Lung (tissue), 12 donors: ENCODE measurements around the gene OSTN. TPM values are rescaled to one million over a fixed set of nuclear protein-coding genes. Genes with fewer than 3 reads are reported as not detected.

ENCODE experiments used
- ATAC-seq: fragments of 200-7000 bp; cut with Tn5 transposase; one replicate; pipeline ENCODE4 v1.9.1; 2020; ENCODE audit warnings: moderate number of reproducible peaks; ENCODE audit not compliant: insufficient read depth, low FRiP score
- DNase-seq, 3 donors: peaks; one replicate each; pipeline ENCODE4 v3.0.0-alpha.2; 2013 to 2017
- H3K27ac ChIP-seq, 2 donors: one replicate each; pipeline ENCODE4 v1.5.1; 2013; ENCODE audit warnings: mild to moderate bottlenecking in 2 of 2, moderate library complexity in 2 of 2, control low read depth in 1 of 2, inconsistent platforms in 1 of 2, low read depth in 1 of 2, low read length in 1 of 2
- H3K27me3 ChIP-seq, 3 donors: one replicate each; pipeline ENCODE4 v1.5.1; 2013; ENCODE audit warnings: low read length in 2 of 3; ENCODE audit not compliant: control insufficient read depth in 3 of 3, insufficient read depth in 3 of 3
- H3K36me3 ChIP-seq, 4 donors: one replicate each; pipeline ENCODE4 v1.5.1; 2013; ENCODE audit warnings: low read length in 4 of 4, mild to moderate bottlenecking in 1 of 4, moderate library complexity in 1 of 4; ENCODE audit not compliant: control insufficient read depth in 4 of 4, insufficient read depth in 4 of 4
- H3K4me1 ChIP-seq, 5 donors: one replicate each; pipeline ENCODE4 v1.5.1; 2013; ENCODE audit warnings: low read length in 5 of 5, mild to moderate bottlenecking in 2 of 5, moderate library complexity in 1 of 5; ENCODE audit not compliant: control insufficient read depth in 5 of 5, insufficient read depth in 5 of 5
- H3K4me3 ChIP-seq: one replicate; pipeline ENCODE4 v1.5.1; 2013; ENCODE audit warnings: mild to moderate bottlenecking, control low read depth, moderate library complexity
- H3K9ac ChIP-seq, 2 donors: one replicate each; pipeline ENCODE4 v1.5.1; 2013; ENCODE audit warnings: low read length in 2 of 2, control low read depth in 1 of 2; ENCODE audit not compliant: insufficient read depth in 1 of 2
- H3K9me3 ChIP-seq, 4 donors: one replicate each; pipeline ENCODE4 v1.5.1; 2013; ENCODE audit warnings: low read length in 3 of 4, mild to moderate bottlenecking in 1 of 4, moderate library complexity in 1 of 4; ENCODE audit not compliant: control insufficient read depth in 4 of 4, insufficient read depth in 3 of 4
- WGBS, 2 donors: extraction: QIAGEN DNeasy Blood & Tissue Kit; methylation state at CpG; one replicate each; pipeline ENCODE4 v1.1.7; 2013; 5-methylcytosine and 5-hydroxymethylcytosine counted together
- polyA plus RNA-seq, 2 donors: library from polyadenylated mRNA; stranded (reverse); fragments of 200-250 nt; gene quantifications; one replicate each; pipeline ENCODE4 v1.2.1, GENCODE V29; 2013
- total RNA-seq, 2 donors: library from RNA; depleted of rRNA in 1 of 2; stranded (reverse); fragments of >200 nt in 1 of 2; gene quantifications; one replicate each; pipeline ENCODE4 v1.2.1, GENCODE V29; 2014 to 2021
- TF ChIP-seq, protein P1 (sequence below): IDR thresholded peaks from 2 replicates; pipeline ENCODE4 v1.5.1; 2012; ENCODE audit warnings: mild to moderate bottlenecking; ENCODE audit errors: control extremely low read depth, extremely low read depth
- donor health status: control.
- donor health status: control.
- donor health status: Bipolar disorder and iron deficiency.
- donor health status: healthy.
- donor health status: DM: yes; HTN: yes; CAD: no.

The OSTN gene
- total and polyA plus RNA-seq, 4 donors: not detected

DNA sequence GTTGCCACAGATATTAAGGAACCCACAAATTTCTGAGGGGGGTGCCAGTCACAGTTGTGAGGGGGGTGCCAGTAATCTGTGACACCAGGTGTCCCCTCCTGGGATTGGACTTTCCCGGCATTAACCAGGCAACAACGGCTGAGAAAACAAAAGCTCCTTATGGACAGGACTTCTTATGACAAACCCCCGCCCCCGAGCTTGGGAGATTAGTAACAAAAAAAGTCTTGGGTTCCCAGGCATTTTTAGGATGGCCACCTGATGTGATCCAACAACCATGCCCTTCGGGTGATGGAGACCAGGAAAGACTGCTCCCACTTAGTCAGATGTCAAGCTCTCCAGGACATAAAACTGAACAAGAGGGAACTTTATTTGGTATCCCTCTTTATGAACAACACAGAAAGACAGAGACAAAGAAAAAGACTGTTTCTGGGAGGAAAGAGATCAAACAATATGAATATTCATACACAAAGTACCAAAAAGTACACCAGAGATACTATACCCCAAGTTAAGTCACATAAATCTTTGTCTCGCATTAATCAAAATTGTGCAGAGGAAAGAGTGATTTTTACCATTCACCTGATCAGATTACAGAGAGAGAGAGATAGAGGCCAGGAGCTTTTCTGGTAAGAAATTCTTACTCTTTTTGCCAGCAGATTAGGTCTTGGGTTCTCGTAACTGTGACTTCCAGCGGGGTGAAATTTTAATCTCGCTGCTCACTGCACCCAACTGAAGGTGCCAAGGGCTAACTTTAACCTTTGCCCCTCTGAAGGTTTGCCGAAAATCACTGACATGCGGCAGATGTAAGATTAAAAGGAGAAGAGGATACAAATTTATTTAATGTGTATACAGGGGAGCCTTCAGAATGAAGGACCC, 61.6 kb downstream of the OSTN start:
- no peaks in the 10 kb centered on the region for H3K27me3 ChIP-seq
- H3K9ac ChIP-seq: no peak overlapping the region
- peaks cover 0 to 3% (median 0%) of the 10 kb centered on the region in 5 donors for H3K4me1 ChIP-seq
- TF ChIP-seq, protein P1, sequence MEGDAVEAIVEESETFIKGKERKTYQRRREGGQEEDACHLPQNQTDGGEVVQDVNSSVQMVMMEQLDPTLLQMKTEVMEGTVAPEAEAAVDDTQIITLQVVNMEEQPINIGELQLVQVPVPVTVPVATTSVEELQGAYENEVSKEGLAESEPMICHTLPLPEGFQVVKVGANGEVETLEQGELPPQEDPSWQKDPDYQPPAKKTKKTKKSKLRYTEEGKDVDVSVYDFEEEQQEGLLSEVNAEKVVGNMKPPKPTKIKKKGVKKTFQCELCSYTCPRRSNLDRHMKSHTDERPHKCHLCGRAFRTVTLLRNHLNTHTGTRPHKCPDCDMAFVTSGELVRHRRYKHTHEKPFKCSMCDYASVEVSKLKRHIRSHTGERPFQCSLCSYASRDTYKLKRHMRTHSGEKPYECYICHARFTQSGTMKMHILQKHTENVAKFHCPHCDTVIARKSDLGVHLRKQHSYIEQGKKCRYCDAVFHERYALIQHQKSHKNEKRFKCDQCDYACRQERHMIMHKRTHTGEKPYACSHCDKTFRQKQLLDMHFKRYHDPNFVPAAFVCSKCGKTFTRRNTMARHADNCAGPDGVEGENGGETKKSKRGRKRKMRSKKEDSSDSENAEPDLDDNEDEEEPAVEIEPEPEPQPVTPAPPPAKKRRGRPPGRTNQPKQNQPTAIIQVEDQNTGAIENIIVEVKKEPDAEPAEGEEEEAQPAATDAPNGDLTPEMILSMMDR: no peak
- H3K4me3 ChIP-seq: no peak overlapping the region
- no peak overlapping the region for H3K27ac ChIP-seq
- WGBS, 2 donors: 90 to 94% methylated on average over 11 of the region's 11 CpGs
- ATAC-seq (no peak), DNase-seq (no peak)
- H3K36me3 ChIP-seq: no peaks in the 10 kb centered on the region
- no peaks in the 10 kb centered on the region for H3K9me3 ChIP-seq

DNA sequence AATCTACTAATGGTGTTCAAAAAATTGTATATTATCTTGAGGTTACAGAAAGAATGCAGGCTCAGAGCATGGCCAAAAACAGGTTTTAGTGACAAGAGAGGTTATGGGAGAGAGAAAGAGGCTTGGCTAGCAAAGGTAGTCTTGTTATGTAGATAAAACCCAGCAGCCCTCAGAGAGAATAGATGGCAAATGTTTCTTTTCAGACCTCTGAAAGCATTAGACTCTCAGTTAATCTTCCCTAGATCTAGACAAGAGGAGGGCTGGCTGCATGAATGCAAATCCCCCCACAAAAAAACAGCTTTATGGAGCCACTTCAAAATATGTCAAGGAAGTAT, 62.2 kb downstream of the OSTN start:
- no peak overlapping the region for H3K27ac ChIP-seq
- peaks cover 0 to 3% (median 0%) of the 10 kb centered on the region in 5 donors for H3K4me1 ChIP-seq
- no peaks in the 10 kb centered on the region for H3K9me3 ChIP-seq
- DNase-seq (no peak), ATAC-seq (no peak)
- H3K36me3 ChIP-seq: no peaks in the 10 kb centered on the region
- no peak overlapping the region for H3K9ac ChIP-seq
- TF ChIP-seq, protein P1: no peak
- H3K27me3 ChIP-seq: no peaks in the 10 kb centered on the region
- H3K4me3 ChIP-seq: no peak overlapping the region

DNA sequence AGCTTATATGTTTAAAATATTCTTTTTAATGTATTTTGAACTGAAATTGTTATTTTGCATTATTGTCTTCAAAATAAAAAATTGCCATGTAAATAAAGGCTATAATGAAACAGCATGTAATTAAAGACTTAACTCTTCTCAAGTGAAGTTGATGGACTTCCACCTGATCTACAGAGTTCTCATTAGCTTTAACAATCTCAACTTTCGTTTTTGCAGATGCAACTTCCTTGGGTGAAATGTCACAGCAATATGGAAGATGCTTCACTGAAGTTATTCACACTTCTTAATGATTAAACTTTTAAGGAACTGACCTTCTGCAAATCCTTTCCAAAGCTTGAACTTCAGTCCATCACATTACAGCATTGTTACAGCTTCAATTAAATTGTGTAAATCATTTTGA, 63.6 kb downstream of the OSTN start:
- H3K9ac ChIP-seq: no peak overlapping the region
- H3K4me3 ChIP-seq: no peak overlapping the region
- peaks cover 0 to 3% (median 0%) of the 10 kb centered on the region in 5 donors for H3K4me1 ChIP-seq
- DNase-seq (no peak), ATAC-seq (no peak)
- no peaks in the 10 kb centered on the region for H3K9me3 ChIP-seq
- no peaks in the 10 kb centered on the region for H3K36me3 ChIP-seq
- H3K27me3 ChIP-seq: no peaks in the 10 kb centered on the region
- H3K27ac ChIP-seq: no peak overlapping the region
- 65 to 76% methylated on average over 1 of the region's 1 CpG for WGBS, 2 donors
- TF ChIP-seq, protein P1: no peak

DNA sequence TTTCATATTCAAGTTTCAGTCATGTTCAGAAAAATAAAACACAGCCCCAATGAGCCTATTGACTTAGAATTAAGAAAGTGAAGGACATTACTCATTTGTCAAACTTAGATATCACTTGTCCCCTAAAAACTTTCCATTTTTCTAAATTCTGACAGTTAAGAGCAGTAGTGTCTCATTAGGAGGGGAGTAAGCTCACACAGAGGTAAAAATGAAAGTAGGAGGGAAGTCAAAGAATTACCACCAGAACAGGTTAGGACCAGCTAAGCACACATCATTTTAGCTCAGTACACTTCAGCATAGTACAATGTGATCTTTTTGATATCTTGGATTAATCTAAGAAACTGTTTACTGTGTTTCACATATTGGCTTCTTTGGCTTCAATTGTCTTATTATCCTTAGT, 64.3 kb downstream of the OSTN start:
- Histone ChIP-seq H3K4me3 (no peak overlapping the region), H3K4me1 (peaks cover 0 to 3% (median 0%) of the 10 kb centered on the region in 5 donors), H3K9me3 (no peaks in the 10 kb centered on the region), H3K27me3 (no peaks in the 10 kb centered on the region), H3K9ac (no peak overlapping the region), H3K27ac (no peak overlapping the region), H3K36me3 (no peaks in the 10 kb centered on the region)
- DNase-seq (no peak), ATAC-seq (no peak)
- TF ChIP-seq, protein P1: no peak
